Left hindlimb (tissue), 1 donor: ENCODE measurements around the gene COBLL1.
"Not testable (repeated sequence)": the region's sequence is repeated elsewhere in the genome, so short reads cannot be mapped to it uniquely, and the experiment has no call there.

ENCODE experiments used
- DNase-seq: peaks from one replicate; pipeline ENCODE4 v3.0.0-alpha.2; 2018

The COBLL1 gene

DNA sequence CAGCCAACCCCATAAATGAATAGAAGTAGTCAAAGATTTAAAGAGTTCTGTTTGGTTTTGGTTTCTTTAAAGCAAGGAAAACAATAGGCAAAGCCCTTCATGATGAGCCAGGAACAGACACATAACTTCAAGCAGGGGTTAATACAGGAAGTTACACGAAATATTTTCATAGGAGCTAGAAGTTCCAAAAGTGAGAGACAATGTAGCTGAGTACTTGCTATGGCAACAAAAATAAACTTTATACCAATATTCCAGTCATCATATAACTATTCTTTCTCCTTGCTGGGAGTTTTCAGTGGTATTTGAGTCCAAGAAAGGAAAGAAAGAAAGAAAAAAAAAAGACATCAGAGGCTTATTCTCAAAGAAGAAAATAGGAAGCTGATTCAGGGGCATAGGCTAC, 56.2 kb downstream of the COBLL1 start:
- DNase-seq, result no peak

DNA sequence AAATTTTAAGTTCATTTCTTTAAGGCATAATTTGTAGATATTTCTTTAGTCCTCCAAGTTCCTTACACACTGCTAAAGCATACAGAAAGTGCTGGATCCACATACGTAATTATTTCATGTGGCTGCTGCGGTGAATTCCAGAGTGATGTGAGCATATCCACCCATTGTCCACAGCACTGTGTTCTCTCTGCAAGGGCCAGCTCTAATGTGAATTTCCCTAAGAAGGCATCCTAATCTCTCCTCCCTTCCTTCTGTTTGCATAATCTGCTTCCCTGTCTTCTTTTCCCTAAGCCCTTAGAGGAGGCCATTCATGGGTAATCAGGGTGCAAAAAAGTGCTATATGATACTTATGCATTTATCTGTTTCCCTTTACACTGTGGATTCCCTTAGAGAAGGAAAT, 57.2 kb downstream of the COBLL1 start:
- peak; percentile 48 for DNase-seq

DNA sequence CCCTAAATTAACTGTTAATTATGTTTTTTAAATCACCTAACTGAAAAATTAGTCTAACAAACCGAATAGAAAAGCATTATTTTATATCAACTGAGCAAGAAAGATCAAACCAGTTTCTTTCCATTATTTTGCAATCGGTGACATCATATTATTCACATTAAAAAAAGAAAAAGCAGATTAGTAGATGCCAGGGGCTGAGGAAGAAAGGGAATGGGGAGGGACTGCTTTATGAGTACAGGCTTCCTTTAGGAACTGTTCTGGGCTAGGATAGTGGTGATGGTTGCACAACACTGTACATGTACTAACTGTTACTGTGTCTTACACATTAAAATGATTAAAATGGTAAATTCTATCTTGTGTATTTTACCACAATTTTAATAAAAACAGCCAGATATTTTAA, 59.3 kb downstream of the COBLL1 start:
- no peak for DNase-seq

DNA sequence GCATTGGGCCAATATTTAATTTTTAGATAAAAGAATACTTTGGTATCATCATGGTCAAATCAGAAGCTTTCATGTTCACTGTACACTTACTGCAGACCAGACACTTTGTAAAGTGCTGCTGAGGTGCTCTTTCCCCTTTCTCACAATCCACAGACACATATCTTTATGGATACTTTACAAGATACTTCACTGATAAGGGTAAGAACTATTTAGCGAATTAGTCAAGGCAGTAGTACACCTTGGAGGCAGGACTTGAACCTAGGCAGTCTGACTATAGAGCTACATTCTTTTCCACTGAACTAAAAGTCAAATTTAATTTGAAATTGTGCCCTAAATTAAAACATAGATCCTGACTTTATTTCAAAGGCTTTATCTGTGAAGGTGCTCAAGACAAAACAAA, 60.2 kb downstream of the COBLL1 start:
- DNase-seq, result no peak

DNA sequence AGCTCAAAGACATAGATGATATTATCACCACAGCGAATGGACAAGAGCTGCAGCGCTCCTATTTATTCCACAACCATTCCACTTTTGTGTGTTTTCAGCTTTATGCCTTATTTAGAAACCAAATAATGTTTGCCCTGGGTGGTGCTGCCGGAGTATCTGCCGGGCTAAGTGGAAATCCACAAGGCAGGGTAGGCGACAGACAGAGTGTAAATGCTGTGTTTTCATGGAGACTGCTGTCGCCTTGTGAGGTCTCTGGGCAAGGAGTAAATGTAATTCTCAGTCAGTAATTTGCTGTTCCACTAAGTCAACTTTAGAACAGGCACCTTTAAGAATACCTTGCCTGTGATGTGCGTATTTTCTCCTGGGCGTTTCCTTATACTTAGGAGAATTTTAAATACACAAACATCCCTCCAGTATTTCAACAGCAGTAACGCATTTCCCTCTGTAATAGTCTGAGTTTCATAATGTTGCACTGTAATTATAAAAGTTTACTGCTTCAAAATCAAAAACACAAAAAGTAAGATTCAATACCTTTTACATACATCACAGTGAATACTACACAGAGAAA, 60.9 kb downstream of the COBLL1 start:
- DNase-seq, result no peak

DNA sequence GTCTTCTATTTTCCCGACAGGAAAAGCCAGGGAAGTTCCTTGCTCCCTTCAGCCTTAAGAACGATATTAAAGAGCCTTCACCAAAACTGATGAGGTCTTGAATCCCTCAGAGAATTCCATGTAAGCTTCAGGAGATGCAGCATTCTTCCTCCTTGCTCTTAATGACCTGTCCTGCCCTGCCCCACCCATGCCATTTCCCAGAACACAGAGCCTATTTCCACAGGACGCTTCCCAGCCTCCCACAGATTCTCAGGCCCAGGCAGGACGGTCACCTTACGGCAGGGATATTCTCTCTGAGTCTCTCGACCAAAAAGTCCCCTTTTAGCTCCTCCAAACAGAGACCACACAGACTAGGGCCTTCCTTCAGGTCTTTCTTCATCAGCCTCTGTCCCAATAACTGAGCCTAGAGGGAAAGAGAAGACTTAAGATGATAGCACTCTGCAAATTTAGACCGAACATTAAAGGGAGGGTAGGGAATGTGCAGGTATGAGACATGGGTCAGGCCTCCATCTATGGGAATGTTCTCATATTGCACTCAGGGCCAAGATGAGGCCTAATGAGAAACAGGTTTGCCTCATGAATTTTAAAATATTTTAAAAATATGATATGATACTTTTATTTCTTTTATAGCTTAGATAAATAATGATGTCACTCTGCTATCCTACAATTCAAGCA, 62.1 kb downstream of the COBLL1 start:
- DNase-seq, result no peak

DNA sequence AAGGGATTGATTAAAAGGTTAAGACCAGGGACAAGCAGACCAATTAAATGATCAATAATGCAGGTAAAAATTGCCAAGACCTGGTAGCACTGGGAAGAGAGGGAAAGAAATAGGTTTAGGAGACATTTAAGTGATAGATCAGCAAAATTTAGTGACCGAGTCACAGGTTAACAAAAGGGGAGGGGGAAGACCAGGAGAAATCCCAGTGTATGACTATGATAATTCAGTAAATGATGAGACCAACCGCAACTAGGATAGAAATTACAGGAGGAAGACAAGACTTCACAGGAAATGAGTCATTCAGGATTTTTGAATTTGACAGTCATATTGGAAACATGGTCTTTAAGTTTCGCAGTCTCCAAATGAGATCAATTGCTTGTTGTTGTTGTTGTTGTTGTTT, 62.9 kb downstream of the COBLL1 start:
- no peak for DNase-seq

DNA sequence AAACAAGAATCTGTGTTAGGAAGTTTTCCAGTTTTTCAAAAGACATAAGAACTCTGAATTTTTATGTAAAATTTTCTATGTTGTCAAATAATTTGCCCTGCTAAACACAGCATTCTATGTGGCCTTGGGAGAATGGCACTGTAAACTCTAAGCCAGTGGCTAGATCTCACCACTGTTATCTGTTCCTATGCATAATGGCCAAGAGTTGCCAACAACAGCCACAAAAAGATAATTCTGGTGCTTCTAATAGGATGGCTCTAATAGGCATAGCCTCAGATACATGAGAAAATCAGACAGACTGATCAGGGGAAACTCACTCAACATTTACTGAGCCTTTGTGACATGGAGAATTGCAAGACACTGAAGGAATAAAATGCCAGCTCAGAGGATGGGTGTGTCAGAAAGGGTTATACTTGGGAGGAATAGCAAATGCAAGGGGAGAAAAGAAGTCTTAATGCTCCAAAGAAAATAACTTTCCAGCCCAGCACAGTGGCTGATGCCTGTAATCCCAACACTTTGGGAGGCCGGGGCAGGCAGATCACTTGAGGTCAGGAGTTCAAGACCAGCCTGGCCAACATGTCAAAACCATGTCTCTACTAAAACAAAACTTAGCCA, 63.7 kb downstream of the COBLL1 start:
- DNase-seq, result no peak

DNA sequence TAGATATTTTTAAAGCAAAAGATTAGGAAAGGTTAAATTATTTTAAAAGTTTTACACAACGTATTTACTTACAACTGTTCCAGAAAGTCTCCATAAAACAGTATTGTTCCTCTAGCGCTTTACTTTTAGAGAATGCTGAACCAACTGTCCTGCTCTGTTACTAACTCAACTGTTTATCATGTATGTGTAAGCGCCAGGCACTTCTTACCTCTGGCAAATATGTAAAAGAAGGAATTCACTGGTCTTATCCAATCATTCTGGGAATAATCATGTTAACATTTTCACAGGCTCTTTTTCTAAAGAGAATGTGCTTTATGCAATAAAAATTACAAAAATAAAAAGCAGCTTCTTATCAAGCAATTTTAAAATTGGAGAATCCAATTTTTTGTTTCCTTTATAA, 68.0 kb downstream of the COBLL1 start:
- no peak for DNase-seq

DNA sequence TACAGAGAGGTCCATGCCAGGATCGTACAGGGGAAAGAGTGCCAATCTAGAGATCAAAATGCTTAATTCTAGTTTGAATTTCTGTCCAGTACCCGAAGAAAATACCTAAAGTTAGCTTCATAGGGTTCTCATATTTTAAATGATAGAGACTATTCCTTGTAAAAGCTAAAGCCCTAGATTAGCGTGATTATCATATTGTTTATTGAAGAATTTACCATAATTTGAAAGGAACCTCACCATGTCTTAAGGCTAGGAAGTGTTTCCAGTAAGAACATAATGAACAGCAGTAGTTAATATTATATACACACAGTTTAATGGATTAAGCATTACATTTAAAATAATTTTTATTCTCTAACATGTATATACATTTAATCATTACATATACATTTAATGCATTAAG, 68.5 kb downstream of the COBLL1 start:
- DNase-seq, result no peak

DNA sequence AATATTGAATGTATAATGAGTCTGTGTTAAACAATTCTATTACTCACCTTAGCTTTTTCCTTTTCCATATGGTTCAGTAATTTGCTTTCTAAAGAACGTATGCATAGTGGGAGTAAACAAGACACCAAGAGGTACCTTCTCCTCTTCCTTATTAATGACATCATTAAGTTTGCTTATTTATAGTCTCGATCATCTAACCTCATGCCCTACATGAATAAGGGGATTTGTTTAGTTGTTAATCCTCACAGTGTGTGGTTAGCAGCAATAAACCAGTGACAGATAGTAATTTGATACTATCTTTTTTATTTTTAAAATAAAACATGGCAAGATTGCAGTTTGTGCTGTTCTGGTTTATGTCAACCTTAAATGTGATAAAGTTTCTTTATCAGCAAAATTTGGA, 69.7 kb downstream of the COBLL1 start:
- no peak for DNase-seq

DNA sequence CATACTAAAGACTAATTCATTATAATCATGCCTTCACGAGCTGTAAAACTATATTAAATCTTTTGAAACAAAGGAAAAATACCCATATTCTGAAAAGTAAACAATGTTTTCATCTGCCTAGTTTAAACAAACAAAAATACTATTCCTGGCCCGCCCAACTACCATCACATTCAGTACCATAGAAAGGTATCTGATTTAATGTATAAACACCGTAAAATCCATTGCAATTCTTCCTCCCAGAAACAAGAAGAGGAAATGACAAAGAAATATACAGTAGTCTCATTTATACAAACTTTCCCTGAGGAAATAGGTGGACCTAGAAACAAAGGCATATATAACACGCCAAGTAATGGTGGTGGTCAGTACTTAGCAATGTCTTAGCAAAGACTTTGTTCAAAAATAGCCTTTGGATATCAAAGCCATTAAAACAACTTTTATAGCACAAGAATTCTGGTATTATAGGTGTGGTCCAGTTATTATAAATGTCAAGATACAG, 71.2 kb downstream of the COBLL1 start:
- no peak for DNase-seq

DNA sequence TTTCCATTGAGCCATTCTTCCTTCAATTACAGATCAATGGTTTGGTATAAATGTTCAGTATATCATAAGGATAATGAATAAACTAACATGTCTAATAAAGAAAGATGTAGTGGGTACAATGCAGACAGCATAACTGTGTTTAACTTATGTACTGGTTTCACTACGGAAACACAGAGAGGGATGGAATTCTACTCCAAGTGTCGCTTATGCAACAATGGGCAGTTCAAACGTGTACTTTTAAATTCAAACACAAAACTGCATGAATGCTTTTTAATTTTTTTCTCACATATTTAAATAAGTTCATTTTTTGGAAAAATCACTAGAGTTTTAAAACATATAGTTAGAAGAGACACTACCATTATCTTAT, 74.7 kb downstream of the COBLL1 start:
- no peak for DNase-seq

DNA sequence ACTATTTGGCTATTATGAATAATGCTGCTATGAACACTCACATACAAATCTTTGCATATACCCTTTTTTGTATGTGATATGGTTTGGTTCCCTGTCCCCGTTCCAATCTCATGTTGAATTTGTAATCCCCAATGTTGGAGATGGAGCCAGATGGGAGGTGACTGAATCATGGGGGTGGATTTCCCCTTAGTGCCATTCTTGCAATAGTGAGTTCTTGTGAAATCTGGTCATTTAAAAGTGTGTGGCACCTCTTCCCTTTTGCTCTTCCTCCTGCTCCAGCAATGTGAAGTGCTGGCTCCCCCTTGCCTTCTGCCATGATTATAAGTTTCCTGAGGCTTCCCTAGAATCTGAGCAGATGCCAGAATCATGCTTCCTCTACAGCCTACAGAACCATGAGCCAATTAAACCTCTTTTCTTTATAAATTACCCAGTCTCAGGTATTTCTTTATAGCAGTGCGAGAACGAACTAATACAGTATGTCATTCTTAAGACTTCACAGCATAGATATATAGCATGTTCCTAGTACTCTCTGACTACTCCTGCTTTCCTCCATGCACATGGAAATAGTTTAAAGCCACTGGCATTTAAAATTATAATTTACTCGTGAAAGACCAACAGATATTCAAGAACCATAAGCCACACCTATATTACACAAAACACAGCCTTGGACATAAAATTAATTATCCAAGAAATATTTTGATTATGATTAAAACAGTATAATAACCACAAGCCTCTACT, 75.2 kb downstream of the COBLL1 start:
- no peak for DNase-seq

DNA sequence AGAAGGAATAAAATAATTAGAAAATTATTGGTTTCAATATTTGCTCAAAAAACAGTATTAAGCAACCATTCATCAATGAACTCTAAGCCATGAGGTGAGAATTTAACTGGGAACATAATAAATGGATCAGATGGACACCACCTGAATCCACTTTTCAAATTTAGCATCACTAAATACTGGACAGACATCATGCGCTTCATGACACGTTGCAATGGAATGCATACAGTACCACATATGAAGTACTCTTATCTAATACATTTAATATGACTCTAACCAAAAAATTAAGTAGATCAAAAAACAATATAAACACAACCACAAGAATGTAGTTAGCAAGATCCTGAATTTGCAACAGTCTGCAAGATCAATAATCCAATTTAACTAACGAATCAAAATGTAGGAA, 76.6 kb downstream of the COBLL1 start:
- no peak for DNase-seq

DNA sequence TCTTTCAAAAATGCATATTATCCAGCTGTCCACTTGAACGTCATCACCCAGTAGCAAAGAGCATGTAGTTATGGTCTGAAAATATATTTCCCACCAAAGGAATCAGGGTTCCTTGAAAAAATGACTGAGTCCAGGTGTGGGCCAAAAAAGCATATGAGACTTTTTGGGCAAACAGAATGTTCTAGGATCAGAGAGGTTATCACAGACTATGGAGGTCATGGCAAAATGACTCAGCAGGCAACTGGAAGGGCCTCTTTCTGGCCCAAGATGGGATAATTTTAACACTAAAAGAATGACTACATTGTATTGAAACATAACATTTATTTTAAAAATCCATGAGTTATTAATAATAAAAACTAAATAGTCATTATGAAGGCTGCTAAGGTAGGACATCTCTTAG, 77.1 kb downstream of the COBLL1 start:
- DNase-seq, result no peak

DNA sequence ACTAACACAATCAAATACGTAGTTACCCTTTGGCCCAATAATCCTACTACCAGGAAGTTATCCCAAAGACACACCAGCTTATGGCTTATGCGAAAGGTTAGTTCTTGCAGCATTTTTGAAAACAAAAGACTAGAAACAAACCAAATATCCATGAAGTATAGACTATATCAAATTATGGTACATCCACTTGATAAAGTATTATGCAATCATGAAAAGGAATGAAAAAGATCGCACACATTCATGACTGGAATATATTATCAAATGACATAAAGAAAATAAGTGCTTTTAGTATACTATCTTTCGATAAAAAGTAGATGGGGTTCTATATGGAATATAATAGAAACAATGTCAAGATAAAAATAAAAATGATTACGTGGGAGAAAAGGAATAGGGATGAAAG, 78.2 kb downstream of the COBLL1 start:
- DNase-seq, result no peak

DNA sequence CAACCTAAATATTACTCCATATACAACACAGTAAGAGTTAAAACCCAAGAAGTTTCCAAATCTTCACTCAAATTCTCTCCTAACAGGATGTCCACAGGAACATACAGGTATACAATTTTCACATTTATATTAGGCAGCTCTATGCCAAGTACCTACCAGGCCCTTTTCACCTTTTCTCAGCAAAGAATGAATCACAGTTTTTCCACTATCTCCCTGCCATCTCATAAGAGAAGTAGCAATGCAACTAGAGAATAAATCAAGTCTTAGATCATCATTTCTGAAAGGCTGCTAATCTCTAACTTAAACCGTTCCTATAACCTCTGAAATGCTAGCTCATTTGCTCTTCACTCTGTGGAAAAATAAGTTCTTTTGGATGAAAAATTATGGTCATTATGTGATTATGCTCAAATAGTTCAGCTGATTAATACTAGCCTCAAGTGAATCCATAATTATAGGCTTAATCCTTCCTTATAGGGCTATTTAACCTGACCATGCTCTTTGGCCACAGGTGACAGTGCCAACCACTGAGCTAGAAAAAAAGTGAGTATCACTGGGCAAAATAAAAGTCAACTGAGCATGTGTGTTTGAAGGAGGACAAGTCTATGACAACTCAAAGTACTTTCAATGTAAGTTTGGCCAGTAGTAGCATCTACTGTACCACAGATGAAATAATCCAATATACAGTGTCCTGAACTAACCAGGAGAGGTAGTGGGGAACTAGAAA, 79.7 kb downstream of the COBLL1 start:
- DNase-seq, result no peak

DNA sequence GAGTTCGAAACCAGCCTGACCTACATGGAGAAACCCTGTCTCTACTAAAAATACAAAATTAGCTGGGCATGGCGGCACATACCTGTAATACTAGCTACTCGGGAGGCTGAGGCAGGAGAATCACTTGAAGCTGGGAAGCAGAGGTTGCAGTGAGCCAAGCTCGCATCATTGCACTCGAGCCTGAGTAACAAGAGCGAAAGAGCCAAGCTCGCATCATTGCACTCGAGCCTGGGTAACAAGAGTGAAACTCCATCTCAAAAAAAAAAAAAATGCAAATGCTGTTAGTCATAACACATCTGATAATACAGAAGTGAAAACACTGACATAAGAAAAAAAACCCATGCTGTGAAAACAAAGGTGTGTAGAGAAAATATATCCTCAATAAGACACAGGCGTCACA, 80.4 kb downstream of the COBLL1 start:
- DNase-seq, result not testable (repeated sequence)

DNA sequence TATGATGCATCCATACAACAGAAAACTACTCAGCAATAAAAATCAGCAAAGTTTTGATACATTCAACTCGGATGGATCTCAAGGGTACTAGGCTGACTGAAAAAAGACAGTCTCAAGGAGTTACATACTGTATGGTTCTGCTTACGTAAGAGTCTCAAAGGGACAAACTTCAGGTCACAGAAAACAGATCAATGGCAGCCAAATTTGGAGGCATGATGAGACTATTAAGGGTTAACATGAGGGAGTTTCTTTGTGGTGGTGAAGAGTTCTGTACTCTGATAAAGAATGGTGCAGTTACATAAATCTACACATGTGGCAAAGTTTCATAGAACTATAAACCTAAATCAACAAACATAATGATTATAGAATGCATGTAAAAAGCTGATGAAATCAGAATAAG, 81.4 kb downstream of the COBLL1 start:
- DNase-seq, result no peak

DNA sequence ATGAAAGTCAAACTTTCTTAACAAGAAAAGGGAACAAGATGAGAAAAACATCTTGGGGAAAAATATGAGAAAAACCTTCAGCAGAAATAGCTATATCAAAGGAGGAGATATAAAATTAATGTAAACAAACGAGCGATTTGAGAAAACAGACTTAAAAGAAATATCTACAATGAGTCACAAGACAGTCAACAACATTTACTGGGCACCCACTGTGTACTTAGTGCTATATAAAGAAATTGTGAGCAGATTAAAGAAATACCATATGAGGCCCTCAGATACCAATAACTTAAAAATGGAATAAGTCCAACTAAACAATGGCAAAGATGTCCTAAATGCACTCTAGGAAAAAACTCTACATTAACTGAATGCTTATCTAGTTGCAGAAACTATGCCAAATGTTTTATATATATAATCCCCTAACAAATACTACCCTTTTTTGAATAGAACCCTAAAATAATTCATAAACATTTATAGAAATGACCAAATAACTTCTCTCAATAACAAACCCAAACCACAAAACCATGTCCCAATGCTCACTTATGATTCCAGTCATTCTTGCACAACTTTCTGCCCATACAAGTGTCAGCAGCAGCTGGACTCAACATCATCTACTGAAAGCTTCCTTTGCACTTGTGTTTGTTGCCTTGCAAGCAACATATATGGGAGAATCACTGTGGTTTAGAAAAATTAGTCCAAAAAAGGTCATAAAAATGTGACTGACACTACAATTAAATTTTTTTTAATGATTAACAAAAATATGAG, 83.5 kb downstream of the COBLL1 start:
- no peak for DNase-seq

DNA sequence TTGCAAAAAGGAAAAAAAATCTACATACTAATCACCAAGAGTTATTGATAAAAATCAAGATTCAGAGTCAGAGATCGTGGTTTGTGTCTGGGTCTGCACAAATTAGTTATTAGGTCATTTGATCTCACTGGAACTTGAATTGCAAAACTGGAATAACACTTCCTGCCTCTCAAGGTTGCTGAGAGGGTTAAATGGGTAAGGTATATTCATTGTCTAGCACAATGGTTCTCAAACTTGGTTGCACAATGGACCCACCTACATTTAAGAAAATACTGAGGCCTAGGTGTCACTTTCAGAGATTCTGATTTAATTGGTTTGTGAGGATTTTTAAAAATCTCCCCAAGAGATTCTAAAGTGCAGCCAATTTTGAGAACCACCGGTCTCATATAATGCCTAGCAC, 84.8 kb downstream of the COBLL1 start:
- DNase-seq, result no peak

DNA sequence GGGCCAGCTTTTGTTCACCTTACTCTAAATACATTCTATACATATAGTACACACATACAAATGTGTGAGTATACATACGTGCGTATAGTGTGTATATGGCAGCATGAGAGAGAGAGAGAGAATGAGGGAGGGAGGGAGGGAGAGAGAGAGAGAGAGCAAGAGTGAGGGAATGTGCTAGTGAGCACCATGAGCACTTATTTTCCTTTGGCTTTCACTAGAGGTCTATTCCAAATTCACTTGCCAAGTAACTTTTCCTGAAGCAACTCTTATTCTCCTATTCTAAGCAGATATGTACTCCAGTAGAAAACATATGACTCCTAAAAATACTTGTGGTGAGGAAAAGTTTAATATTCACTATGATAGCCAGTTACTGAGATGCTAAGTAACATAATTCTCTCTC, 85.7 kb downstream of the COBLL1 start:
- DNase-seq, result no peak
